GM18520 (cell line): ENCODE measurements around the gene BEST2.

Source experiments
- ATAC-seq: cut with Tn5 transposase; IDR thresholded peaks from one replicate; pipeline ENCODE4 v1.9.1; 2021; ENCODE audit not compliant: unreplicated experiment

The BEST2 gene

GRCh38 chr19:12730064-12730463, 21.5 kb upstream of the BEST2 start:
- no peak for ATAC-seq

- ATAC-seq, result no peak
These were observed 20.3 kb upstream of the BEST2 start for GRCh38 chr19:12731337-12731736.

- ATAC-seq, result no peak
These were observed 18.0 kb upstream of the BEST2 start for GRCh38 chr19:12733369-12734214.

- peak; percentile 83 for ATAC-seq
These were observed 14.4 kb upstream of the BEST2 start, which contains the start of gene GET3 for GRCh38 chr19:12736995-12737834. GET3 (plus strand) TSS chr19:12737497; CDS start chr19:12737506, 9 bp downstream.

- ATAC-seq, result no peak
These were observed 13.7 kb upstream of the BEST2 start for GRCh38 chr19:12737835-12738351.

- ATAC-seq, result no peak
These were observed 6.3 kb upstream of the BEST2 start for GRCh38 chr19:12745166-12745897.

GRCh38 chr19:12748489-12748888, 3.1 kb upstream of the BEST2 start:
- ATAC-seq, result no peak

- no peak for ATAC-seq
These were observed 1.6 kb upstream of the BEST2 start for GRCh38 chr19:12749938-12750521.

GRCh38 chr19:12750851-12751250, 740 bp upstream of the BEST2 start:
- no peak for ATAC-seq

- ATAC-seq, result no peak
These were observed 628 bp downstream of the BEST2 start for GRCh38 chr19:12752056-12752781.

- ATAC-seq, result no peak
These were observed 3.0 kb downstream of the BEST2 start for GRCh38 chr19:12754465-12755196.

GRCh38 chr19:12756150-12756883, 4.7 kb downstream of the BEST2 start:
- ATAC-seq, result no peak

- ATAC-seq, result no peak
These were observed 6.1 kb downstream of the BEST2 start for GRCh38 chr19:12757544-12758274.

GRCh38 chr19:12759686-12760085, 8.1 kb downstream of the BEST2 start:
- ATAC-seq, result no peak

- ATAC-seq, result no peak
These were observed 11.5 kb downstream of the BEST2 start for GRCh38 chr19:12763100-12763499.

GRCh38 chr19:12764698-12765097, 13.1 kb downstream of the BEST2 start:
- ATAC-seq, result no peak

- ATAC-seq, result no peak
These were observed 14.5 kb downstream of the BEST2 start for GRCh38 chr19:12766051-12766521.

GRCh38 chr19:12767150-12767549, 15.6 kb downstream of the BEST2 start:
- no peak for ATAC-seq
